Chondrocyte (in vitro differentiated cells): Measurements from ENCODE around the gene ARNT2. TPM values are rescaled to one million over a fixed set of nuclear protein-coding genes. Genes with fewer than 3 reads are reported as not detected.

Experiments used
- DNase-seq: peaks from one replicate; pipeline ENCODE4 v3.0.0; 2021; ENCODE audit warnings: mixed read lengths, low spot score
- H3K27ac Mint-ChIP-seq: one replicate; pipeline ENCODE4 v1.8.0; 2021; ENCODE audit warnings: mild to moderate bottlenecking, moderate library complexity, mixed read lengths; ENCODE audit not compliant: unreplicated experiment
- H3K27me3 Mint-ChIP-seq: 2 replicates; pipeline ENCODE4 v1.8.0; 2021; ENCODE audit warnings: low read depth, mixed read lengths
- H3K36me3 Mint-ChIP-seq: 2 replicates; pipeline ENCODE4 v1.8.0; 2021; ENCODE audit warnings: low read depth, mixed read lengths
- H3K4me1 Mint-ChIP-seq: 2 replicates; pipeline ENCODE4 v1.8.0; 2021; ENCODE audit warnings: low read depth, mild to moderate bottlenecking, mixed read lengths
- H3K4me3 Mint-ChIP-seq: one replicate; pipeline ENCODE4 v1.8.0; 2021; ENCODE audit warnings: mild to moderate bottlenecking, moderate library complexity, mixed read lengths; ENCODE audit not compliant: unreplicated experiment
- H3K9me3 Mint-ChIP-seq: 2 replicates; pipeline ENCODE4 v1.8.0; 2021; ENCODE audit warnings: low read depth, mixed read lengths
- CTCF ChIP-seq: fragments of 200-600 bp; sonication (generic); IDR thresholded peaks from 2 replicates; pipeline ENCODE4 v1.5.0; 2021; ENCODE audit warnings: antibody characterized with exemption, mild to moderate bottlenecking, moderate library complexity
- total RNA-seq: library from RNA; stranded (reverse); gene quantifications from 3 replicates; pipeline ENCODE4 v1.2.1, GENCODE V29; 2021

ARNT2 gene
- total RNA-seq, 1 donor from 2014 or later = 20.2 TPM

GRCh38 chr15:80600626-80601025 is 196.4 kb downstream of the ARNT2 start:
- peak; percentile 16 for TF ChIP-seq CTCF
- no peak for DNase-seq
- no peak overlapping the region for H3K4me3 Mint-ChIP-seq
- H3K4me1 Mint-ChIP-seq = peaks cover 14% of the 10 kb centered on the region
- no peaks in the 10 kb centered on the region for H3K27me3 Mint-ChIP-seq
- H3K9me3 Mint-ChIP-seq = peaks cover 10% of the 10 kb centered on the region
- no peak overlapping the region for H3K27ac Mint-ChIP-seq
- H3K36me3 Mint-ChIP-seq = peaks cover 1% of the 10 kb centered on the region

DNA sequence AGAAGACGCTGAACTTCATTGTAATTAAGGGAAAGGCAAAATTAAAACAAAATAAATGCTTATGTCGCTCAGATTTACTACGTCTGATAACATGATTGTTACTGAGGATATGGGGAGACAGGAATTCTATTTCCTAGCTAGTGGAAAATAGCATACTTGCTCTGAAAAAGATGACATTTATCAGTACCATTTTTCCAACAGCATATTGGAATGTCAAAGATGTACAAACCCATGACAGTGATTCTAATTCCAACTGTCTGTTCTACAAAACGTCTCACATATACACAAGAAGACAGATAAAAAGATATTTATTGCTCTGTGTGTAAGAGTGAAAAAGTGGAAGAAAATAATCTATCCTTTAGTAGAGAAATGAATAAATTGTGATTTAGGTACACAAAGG is 197.1 kb downstream of the ARNT2 start:
- H3K36me3 Mint-ChIP-seq = peaks cover 1% of the 10 kb centered on the region
- no peaks in the 10 kb centered on the region for H3K27me3 Mint-ChIP-seq
- no peak for DNase-seq
- H3K4me3 Mint-ChIP-seq = no peak overlapping the region
- H3K27ac Mint-ChIP-seq = no peak overlapping the region
- TF ChIP-seq CTCF = no peak
- H3K4me1 Mint-ChIP-seq = peaks cover 15% of the 10 kb centered on the region
- peaks cover 10% of the 10 kb centered on the region for H3K9me3 Mint-ChIP-seq

- Mint-ChIP-seq H3K36me3 (no peaks in the 10 kb centered on the region), H3K27me3 (no peaks in the 10 kb centered on the region), H3K27ac (no peak overlapping the region), H3K9me3 (peaks cover under 1% of the 10 kb centered on the region), H3K4me3 (no peak overlapping the region), H3K4me1 (peaks cover 30% of the 10 kb centered on the region)
- DNase-seq = no peak
- TF ChIP-seq CTCF = no peak
Measured at GRCh38 chr15:80604583-80605575, 200.7 kb downstream of the ARNT2 start.

GRCh38 chr15:80605591-80606150 is 201.5 kb downstream of the ARNT2 start:
- H3K4me1 Mint-ChIP-seq = peaks cover 30% of the 10 kb centered on the region
- no peak for DNase-seq
- no peak overlapping the region for H3K4me3 Mint-ChIP-seq
- H3K27ac Mint-ChIP-seq = no peak overlapping the region
- H3K27me3 Mint-ChIP-seq = no peaks in the 10 kb centered on the region
- no peak for TF ChIP-seq CTCF
- no peaks in the 10 kb centered on the region for H3K9me3 Mint-ChIP-seq
- H3K36me3 Mint-ChIP-seq = no peaks in the 10 kb centered on the region

GRCh38 chr15:80606511-80607071 is 202.4 kb downstream of the ARNT2 start:
- no peaks in the 10 kb centered on the region for H3K36me3 Mint-ChIP-seq
- no peak overlapping the region for H3K27ac Mint-ChIP-seq
- peaks cover 30% of the 10 kb centered on the region for H3K4me1 Mint-ChIP-seq
- DNase-seq = no peak
- TF ChIP-seq CTCF = no peak
- no peaks in the 10 kb centered on the region for H3K9me3 Mint-ChIP-seq
- no peak overlapping the region for H3K4me3 Mint-ChIP-seq
- no peaks in the 10 kb centered on the region for H3K27me3 Mint-ChIP-seq
